GM23338 (cell line): ENCODE results near the gene SLC30A5. TPM values are rescaled to one million over a fixed set of nuclear protein-coding genes. Genes with fewer than 3 reads are reported as not detected.

ENCODE experiments used
- ATAC-seq: fragments of 200-7000 bp; cut with Tn5 transposase; 3 replicates; pipeline ENCODE4 v1.9.1; 2020
- DNase-seq: peaks from one replicate; pipeline ENCODE4 v3.0.0-alpha.2; 2015; ENCODE audit warnings: low spot score
- H2AFZ ChIP-seq: fragments of 200-600 bp; sonication (generic); 2 replicates; pipeline ENCODE4 v1.8.0; 2016; ENCODE audit warnings: antibody characterized with exemption, mild to moderate bottlenecking, moderate library complexity
- H3F3A ChIP-seq: fragments of 200-600 bp; sonication (generic); replicated peaks from 2 replicates; pipeline ENCODE4 v1.8.0; 2017; ENCODE audit warnings: antibody characterized with exemption, mixed run types, low read depth
- H3K27ac ChIP-seq: fragments of 200-600 bp; sonication (generic); 2 replicates; pipeline ENCODE4 v1.6.1; 2016; ENCODE audit warnings: low read depth
- H3K27me3 ChIP-seq: fragments of 200-600 bp; sonication (generic); 2 replicates; pipeline ENCODE4 v1.8.0; 2016; ENCODE audit warnings: mild to moderate bottlenecking, mixed run types, moderate library complexity; ENCODE audit not compliant: insufficient read depth
- H3K36me3 ChIP-seq: fragments of 200-600 bp; sonication (generic); 2 replicates; pipeline ENCODE4 v1.8.0; 2016; ENCODE audit warnings: mild to moderate bottlenecking; ENCODE audit not compliant: insufficient read depth
- H3K4me1 ChIP-seq: fragments of 200-600 bp; sonication (generic); 2 replicates; pipeline ENCODE4 v1.8.0; 2016; ENCODE audit warnings: mild to moderate bottlenecking, moderate library complexity; ENCODE audit not compliant: insufficient read depth
- H3K4me2 ChIP-seq: fragments of 200-600 bp; sonication (generic); 2 replicates; pipeline ENCODE4 v1.7.1; 2017; ENCODE audit warnings: mixed run types
- H3K4me3 ChIP-seq: fragments of 200-600 bp; sonication (generic); 2 replicates; pipeline ENCODE4 v1.6.1; 2016; ENCODE audit warnings: mixed run types
- H3K79me2 ChIP-seq: fragments of 200-600 bp; sonication (generic); replicated peaks from 2 replicates; pipeline ENCODE4 v1.8.0; 2017; ENCODE audit warnings: mild to moderate bottlenecking; ENCODE audit not compliant: insufficient read depth
- H3K9me2 ChIP-seq: fragments of 200-600 bp; sonication (generic); 2 replicates; pipeline ENCODE4 v1.8.0; 2017; ENCODE audit not compliant: insufficient read depth
- H4K20me1 ChIP-seq: fragments of 200-600 bp; sonication (generic); replicated peaks from 2 replicates; pipeline ENCODE4 v1.8.0; 2017; ENCODE audit warnings: mild to moderate bottlenecking; ENCODE audit not compliant: insufficient read depth
- H3K27ac Mint-ChIP-seq: 2 replicates; pipeline ENCODE4 v1.8.0; 2020; ENCODE audit warnings: inconsistent platforms, mild to moderate bottlenecking, moderate library complexity, mixed read lengths
- H3K27me3 Mint-ChIP-seq: 3 replicates; pipeline ENCODE4 v1.8.0; 2022; ENCODE audit warnings: low read depth, mild to moderate bottlenecking, moderate library complexity, mixed read lengths, inconsistent platforms; ENCODE audit not compliant: insufficient read depth, poor library complexity
- H3K36me3 Mint-ChIP-seq: 3 replicates; pipeline ENCODE4 v1.8.0; 2021; ENCODE audit warnings: low read depth, mild to moderate bottlenecking, inconsistent platforms, moderate library complexity, mixed read lengths
- H3K4me1 Mint-ChIP-seq: 3 replicates; pipeline ENCODE4 v1.8.0; 2020; ENCODE audit warnings: mild to moderate bottlenecking, inconsistent platforms, mixed read lengths
- H3K4me3 Mint-ChIP-seq: 3 replicates; pipeline ENCODE4 v1.8.0; 2021; ENCODE audit warnings: moderate library complexity, mild to moderate bottlenecking, inconsistent platforms, mixed read lengths
- H3K9me3 Mint-ChIP-seq: 3 replicates; pipeline ENCODE4 v1.8.0; 2020; ENCODE audit warnings: moderate library complexity, mild to moderate bottlenecking, inconsistent platforms, mixed read lengths
- CREB1 ChIP-seq: fragments of 250-450 bp; sonication (Bioruptor Pico); IDR thresholded peaks from 2 replicates; pipeline ENCODE4 v1.5.0; 2020; ENCODE audit warnings: low read depth, mild to moderate bottlenecking, moderate library complexity
- EZH2phosphoT487 ChIP-seq: fragments of 200-600 bp; sonication (generic); IDR thresholded peaks from one replicate; pipeline ENCODE4 v1.8.1; 2018; ENCODE audit warnings: antibody characterized with exemption; ENCODE audit not compliant: unreplicated experiment
- STAT1 ChIP-seq: IDR thresholded peaks from one replicate; pipeline ENCODE4 v1.6.1; 2016; ENCODE audit warnings: antibody characterized with exemption; ENCODE audit not compliant: unreplicated experiment
- polyA plus RNA-seq: library from polyadenylated mRNA; unstranded; fragments of >200 nt; fragmentation: Nextera tagmentation; extraction: Ambion mirVana; gene quantifications from 2 replicates; pipeline ENCODE4 v1.2.1, GENCODE V29; 2016
- total RNA-seq: library from RNA; depleted of rRNA; stranded (reverse); fragments of >200 nt; shearing (Covaris generic); gene quantifications from 2 replicates; pipeline ENCODE4 v1.2.3, GENCODE V29; 2014
- TF ChIP-seq, protein P1 (sequence below): IDR thresholded peaks from one replicate; pipeline ENCODE4 v1.6.1; 2018; ENCODE audit warnings: antibody characterized with exemption; ENCODE audit not compliant: unreplicated experiment

SLC30A5 gene
- total and polyA plus RNA-seq, 2 experiments from 2014 or later: 38.2 to 43.2 TPM

DNA sequence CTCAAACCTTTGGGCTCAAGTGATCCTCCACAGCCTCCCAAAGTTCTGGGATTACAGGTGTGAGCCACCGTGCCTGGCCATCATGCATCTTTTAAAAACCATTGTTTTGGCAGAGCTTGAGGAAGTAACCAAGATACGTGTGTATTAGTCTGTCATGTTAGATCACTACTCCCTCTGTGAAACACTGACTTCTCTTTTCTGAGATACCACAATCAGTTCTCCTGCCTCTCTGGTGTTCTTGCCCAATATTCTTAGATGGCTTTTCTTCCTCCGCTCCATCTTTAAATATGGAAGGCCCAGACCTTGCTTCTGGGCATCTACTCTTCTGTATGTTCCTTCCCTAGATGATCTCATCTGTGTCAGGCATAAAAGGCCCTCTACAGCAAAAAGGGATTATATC is 58.9 kb downstream of the SLC30A5 start:
- H3K9me3 Mint-ChIP-seq: no peaks in the 10 kb centered on the region; the same call in 2 of the 3 replicates
- H3K79me2 ChIP-seq: no peaks in the 10 kb centered on the region
- H4K20me1 ChIP-seq: no peaks in the 10 kb centered on the region
- no peaks in the 10 kb centered on the region for H3K27me3 ChIP-seq
- H3K4me2 ChIP-seq: no peak overlapping the region
- no peak overlapping the region for H3K27ac ChIP-seq
- ATAC-seq (no peak), DNase-seq (no peak)
- H3K27ac Mint-ChIP-seq: no peak overlapping the region
- no peaks in the 10 kb centered on the region for H3K36me3 Mint-ChIP-seq
- H3K27me3 Mint-ChIP-seq: peaks cover 6% of the 10 kb centered on the region
- no peaks in the 10 kb centered on the region for H3K36me3 ChIP-seq
- no peak overlapping the region for H3K4me3 Mint-ChIP-seq
- no peaks in the 10 kb centered on the region for H3F3A ChIP-seq
- no peaks in the 10 kb centered on the region for H3K9me2 ChIP-seq
- no peak overlapping the region for H3K4me3 ChIP-seq
- TF ChIP-seq EZH2phosphoT487: no peak
- no peak overlapping the region for H2AFZ ChIP-seq
- H3K4me1 Mint-ChIP-seq: no peaks in the 10 kb centered on the region
- no peaks in the 10 kb centered on the region for H3K4me1 ChIP-seq

DNA sequence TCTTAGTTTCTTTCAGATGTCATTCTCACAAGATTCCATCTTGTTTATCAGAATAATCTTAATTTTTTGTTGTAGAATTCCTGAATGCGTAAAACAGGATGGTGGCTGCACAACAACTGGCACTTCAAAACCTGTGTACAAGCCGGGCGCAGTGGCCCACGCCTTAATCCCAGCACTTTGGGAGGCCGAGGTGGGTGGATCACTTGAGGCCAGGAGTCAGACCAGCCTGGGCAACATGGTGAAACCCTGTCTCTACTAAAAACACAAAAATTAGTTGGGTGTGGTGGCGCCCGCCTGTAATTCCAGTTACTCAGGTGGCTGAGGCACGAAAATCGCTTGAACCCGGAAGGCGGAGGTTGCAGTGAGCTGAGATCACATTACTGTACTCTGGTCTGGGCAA is 62.6 kb downstream of the SLC30A5 start:
- Mint-ChIP-seq H3K9me3 (no peaks in the 10 kb centered on the region; the same call in 2 of the 3 replicates), H3K36me3 (no peaks in the 10 kb centered on the region), H3K27me3 (no peaks in the 10 kb centered on the region), H3K4me3 (no peak overlapping the region), H3K27ac (no peak overlapping the region), H3K4me1 (no peaks in the 10 kb centered on the region)
- DNase-seq: no peak
- H3K4me2 ChIP-seq: no peak overlapping the region
- no peak overlapping the region for H3K27ac ChIP-seq
- no peak overlapping the region for H2AFZ ChIP-seq
- no peaks in the 10 kb centered on the region for H3K27me3 ChIP-seq
- no peaks in the 10 kb centered on the region for H3K9me2 ChIP-seq
- no peaks in the 10 kb centered on the region for H3K4me1 ChIP-seq
- H3F3A ChIP-seq: no peaks in the 10 kb centered on the region
- H3K4me3 ChIP-seq: no peak overlapping the region
- H3K79me2 ChIP-seq: no peaks in the 10 kb centered on the region
- H3K36me3 ChIP-seq: no peaks in the 10 kb centered on the region
- no peaks in the 10 kb centered on the region for H4K20me1 ChIP-seq
- ATAC-seq: no peak
- TF ChIP-seq CREB1 (CRISPR knock-in tag): no peak
- TF ChIP-seq, protein P1, sequence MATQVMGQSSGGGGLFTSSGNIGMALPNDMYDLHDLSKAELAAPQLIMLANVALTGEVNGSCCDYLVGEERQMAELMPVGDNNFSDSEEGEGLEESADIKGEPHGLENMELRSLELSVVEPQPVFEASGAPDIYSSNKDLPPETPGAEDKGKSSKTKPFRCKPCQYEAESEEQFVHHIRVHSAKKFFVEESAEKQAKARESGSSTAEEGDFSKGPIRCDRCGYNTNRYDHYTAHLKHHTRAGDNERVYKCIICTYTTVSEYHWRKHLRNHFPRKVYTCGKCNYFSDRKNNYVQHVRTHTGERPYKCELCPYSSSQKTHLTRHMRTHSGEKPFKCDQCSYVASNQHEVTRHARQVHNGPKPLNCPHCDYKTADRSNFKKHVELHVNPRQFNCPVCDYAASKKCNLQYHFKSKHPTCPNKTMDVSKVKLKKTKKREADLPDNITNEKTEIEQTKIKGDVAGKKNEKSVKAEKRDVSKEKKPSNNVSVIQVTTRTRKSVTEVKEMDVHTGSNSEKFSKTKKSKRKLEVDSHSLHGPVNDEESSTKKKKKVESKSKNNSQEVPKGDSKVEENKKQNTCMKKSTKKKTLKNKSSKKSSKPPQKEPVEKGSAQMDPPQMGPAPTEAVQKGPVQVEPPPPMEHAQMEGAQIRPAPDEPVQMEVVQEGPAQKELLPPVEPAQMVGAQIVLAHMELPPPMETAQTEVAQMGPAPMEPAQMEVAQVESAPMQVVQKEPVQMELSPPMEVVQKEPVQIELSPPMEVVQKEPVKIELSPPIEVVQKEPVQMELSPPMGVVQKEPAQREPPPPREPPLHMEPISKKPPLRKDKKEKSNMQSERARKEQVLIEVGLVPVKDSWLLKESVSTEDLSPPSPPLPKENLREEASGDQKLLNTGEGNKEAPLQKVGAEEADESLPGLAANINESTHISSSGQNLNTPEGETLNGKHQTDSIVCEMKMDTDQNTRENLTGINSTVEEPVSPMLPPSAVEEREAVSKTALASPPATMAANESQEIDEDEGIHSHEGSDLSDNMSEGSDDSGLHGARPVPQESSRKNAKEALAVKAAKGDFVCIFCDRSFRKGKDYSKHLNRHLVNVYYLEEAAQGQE: no peak

DNA sequence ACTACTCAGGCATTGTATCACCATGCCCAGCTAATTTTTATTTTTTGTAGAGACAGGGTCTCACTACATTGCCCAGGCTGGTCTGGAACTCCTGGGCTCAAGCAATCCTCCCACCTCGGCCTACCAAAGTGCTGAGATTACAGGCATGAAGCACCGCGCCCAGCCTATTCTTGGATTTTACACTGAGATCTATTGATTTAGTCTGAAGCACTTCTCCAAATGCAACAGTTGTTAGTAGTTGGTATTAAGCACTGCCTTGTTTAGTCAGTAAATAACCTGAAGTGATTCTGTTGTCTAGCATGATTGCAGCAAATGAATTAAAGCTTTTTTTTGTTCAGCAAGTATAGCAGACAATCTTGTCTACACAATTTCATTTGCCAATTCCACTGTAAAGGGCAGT is 64.2 kb downstream of the SLC30A5 start:
- Histone ChIP-seq H3K9me2 (no peaks in the 10 kb centered on the region), H3K36me3 (no peaks in the 10 kb centered on the region), H4K20me1 (no peaks in the 10 kb centered on the region), H3K79me2 (no peaks in the 10 kb centered on the region), H2AFZ (no peak overlapping the region), H3K4me2 (no peak overlapping the region), H3F3A (no peaks in the 10 kb centered on the region), H3K4me3 (no peak overlapping the region), H3K27me3 (no peaks in the 10 kb centered on the region), H3K4me1 (no peaks in the 10 kb centered on the region), H3K27ac (no peak overlapping the region)
- no peaks in the 10 kb centered on the region for H3K27me3 Mint-ChIP-seq
- no peak overlapping the region for H3K4me3 Mint-ChIP-seq
- H3K27ac Mint-ChIP-seq: no peak overlapping the region
- H3K36me3 Mint-ChIP-seq: no peaks in the 10 kb centered on the region
- no peak for DNase-seq
- H3K9me3 Mint-ChIP-seq: no peaks in the 10 kb centered on the region; the same call in 2 of the 3 replicates
- TF ChIP-seq STAT1: no peak
- ATAC-seq: no peak
- no peaks in the 10 kb centered on the region for H3K4me1 Mint-ChIP-seq
